Measurements from ENCODE around the gene TAOK1. TPM values are rescaled to one million over a fixed set of nuclear protein-coding genes. Genes with fewer than 3 reads are reported as not detected.
A peak's percentile ranks its signal among the peaks of the same experiment; 100 is the strongest.

TAOK1 gene
- total RNA-seq, 1 donor from 2014 or later: 95.5 TPM

DNA sequence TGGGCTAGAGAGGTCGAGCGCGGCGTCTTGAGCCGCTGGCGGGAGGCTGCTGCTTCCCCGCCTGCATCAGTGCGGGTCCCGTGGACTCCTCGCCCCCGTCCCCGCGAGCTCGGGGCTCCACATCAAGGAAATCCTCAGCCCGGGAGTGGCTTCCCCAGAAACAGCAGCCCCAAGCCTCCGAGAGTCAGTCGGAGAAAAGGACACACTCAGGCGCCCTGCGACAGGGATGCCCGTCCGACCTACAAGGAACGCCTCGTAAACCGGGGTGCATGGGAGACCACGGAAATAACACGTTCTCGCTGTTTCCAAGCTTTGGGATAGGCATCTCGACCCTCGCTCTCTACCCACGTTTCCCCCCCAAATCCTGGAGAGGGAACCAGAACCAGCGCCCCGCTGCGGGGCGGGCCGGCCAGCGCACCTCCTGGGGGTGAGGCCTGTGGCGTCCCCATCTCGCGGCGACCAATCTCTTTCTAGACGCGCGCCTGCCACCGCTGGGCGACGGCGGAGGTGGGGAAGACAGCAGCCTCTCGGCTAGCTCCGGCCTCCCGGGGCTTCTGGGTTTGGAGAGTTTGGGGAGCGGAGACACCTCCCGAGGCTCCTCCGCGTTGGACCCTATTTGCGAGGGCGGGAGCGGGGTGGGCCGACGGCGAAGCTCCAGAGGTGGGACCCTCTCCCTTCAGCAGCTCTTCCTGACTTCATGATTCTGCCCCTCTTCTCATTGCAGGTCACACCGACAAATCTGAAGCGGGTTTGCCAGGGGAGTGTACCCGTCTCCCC lies 177.6 kb downstream of the TAOK1 start:
- DNase-seq (ENCODE audit: low spot score): peak; percentile 53
- no peak overlapping the region for H3K27ac Mint-ChIP-seq (ENCODE audit: unreplicated experiment)
- TF ChIP-seq CTCF (IDR thresholded peaks at IDR 0.05; ENCODE audit: unreplicated experiment): no peak
- H3K4me3 Mint-ChIP-seq (ENCODE audit: unreplicated experiment): peak overlapping the region; percentile 91
- H3K4me1 Mint-ChIP-seq (ENCODE audit: unreplicated experiment): peaks cover 7% of the 10 kb centered on the region
- peaks cover 9% of the 10 kb centered on the region for H3K36me3 Mint-ChIP-seq (ENCODE audit: low read depth, unreplicated experiment)
- H3K27me3 Mint-ChIP-seq (ENCODE audit: unreplicated experiment): peaks cover 12% of the 10 kb centered on the region
- H3K9me3 Mint-ChIP-seq (ENCODE audit: unreplicated experiment): no peaks in the 10 kb centered on the region

- Mint-ChIP-seq H3K27me3 (ENCODE audit: unreplicated experiment) (peaks cover 12% of the 10 kb centered on the region), H3K36me3 (ENCODE audit: low read depth, unreplicated experiment) (peaks cover 6% of the 10 kb centered on the region), H3K9me3 (ENCODE audit: unreplicated experiment) (no peaks in the 10 kb centered on the region), H3K4me1 (ENCODE audit: unreplicated experiment) (peaks cover 5% of the 10 kb centered on the region), H3K27ac (ENCODE audit: unreplicated experiment) (no peak within 1 kb of the TSS), H3K4me3 (ENCODE audit: unreplicated experiment) (peak within 1 kb of the TSS; percentile 91)
- DNase-seq (ENCODE audit: low spot score): peak; percentile 73
- TF ChIP-seq CTCF (IDR thresholded peaks at IDR 0.05; ENCODE audit: unreplicated experiment): no peak
These were observed 178.4 kb downstream of the TAOK1 start, which contains the start of gene TP53I13 for GRCh38 chr17:29568331-29569244. TP53I13 (plus strand) TSS chr17:29568701; CDS start chr17:29568759, 58 bp downstream.

DNA sequence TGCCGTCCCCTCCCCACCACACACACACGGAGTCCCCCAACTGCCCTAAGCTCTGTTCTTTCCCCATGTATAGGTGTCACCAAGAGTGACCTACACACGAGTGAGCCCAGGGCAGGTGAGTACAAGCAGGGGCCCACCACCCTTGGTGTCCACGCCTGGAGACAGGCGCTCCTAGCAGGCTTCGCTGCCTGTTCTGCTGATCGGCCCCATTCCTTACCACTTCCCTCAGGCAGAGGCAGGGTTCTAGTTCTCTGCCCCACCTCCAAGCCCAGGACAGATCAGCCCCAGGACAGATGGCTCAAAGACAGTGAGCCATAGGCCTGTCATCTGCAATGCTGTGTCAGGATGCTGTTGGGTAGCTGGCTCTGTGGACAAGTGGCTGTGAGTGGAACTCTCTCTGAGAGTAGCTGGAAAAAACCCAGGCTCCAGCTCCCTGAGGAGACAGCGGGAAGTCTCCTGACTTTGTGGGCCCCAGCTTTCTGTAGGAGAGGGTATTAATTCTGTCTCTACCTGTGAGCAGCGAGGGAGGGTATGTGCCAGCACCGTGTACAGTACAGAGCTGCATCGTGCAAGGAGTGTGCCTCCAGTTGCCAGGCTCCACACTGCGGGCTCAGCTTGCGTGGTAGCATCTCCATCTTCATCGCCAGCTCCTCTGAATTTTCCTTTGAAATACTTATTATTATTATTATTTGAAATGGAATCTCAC lies 179.2 kb downstream of the TAOK1 start:
- H3K36me3 Mint-ChIP-seq (ENCODE audit: low read depth, unreplicated experiment): peaks cover 13% of the 10 kb centered on the region
- peak overlapping the region; percentile 89 for H3K4me3 Mint-ChIP-seq (ENCODE audit: unreplicated experiment)
- no peak for TF ChIP-seq CTCF (IDR thresholded peaks at IDR 0.05; ENCODE audit: unreplicated experiment)
- peaks cover 5% of the 10 kb centered on the region for H3K4me1 Mint-ChIP-seq (ENCODE audit: unreplicated experiment)
- no peak for DNase-seq (ENCODE audit: low spot score)
- H3K27me3 Mint-ChIP-seq (ENCODE audit: unreplicated experiment): peaks cover 12% of the 10 kb centered on the region
- H3K27ac Mint-ChIP-seq (ENCODE audit: unreplicated experiment): no peak overlapping the region
- H3K9me3 Mint-ChIP-seq (ENCODE audit: unreplicated experiment): no peaks in the 10 kb centered on the region

DNA sequence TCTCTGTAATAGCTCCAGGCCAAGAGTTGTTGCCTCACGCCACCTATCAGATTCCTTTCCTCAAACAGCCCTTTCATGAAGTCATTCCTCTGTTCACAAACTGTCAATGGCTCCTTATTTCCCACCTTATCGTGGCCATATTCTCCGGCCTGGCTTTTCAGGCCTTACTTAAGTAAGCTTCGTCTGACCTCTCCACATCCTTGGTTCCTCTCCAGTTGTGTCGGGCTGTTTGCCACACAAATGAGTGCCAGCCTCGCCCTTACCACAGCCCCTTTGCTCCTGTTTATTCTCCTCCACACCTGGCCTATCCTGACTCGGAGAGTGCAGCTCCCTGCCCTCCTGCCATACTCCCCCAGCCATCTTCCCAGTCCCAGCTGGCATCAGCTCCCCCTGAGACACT lies 180.4 kb downstream of the TAOK1 start:
- peak overlapping the region; percentile 44 for H3K4me3 Mint-ChIP-seq (ENCODE audit: unreplicated experiment)

More for the DNA sequence above, 180.4 kb downstream of the TAOK1 start:
- H3K27ac Mint-ChIP-seq (ENCODE audit: unreplicated experiment): no peak overlapping the region
- DNase-seq (ENCODE audit: low spot score): no peak
- H3K9me3 Mint-ChIP-seq (ENCODE audit: unreplicated experiment): no peaks in the 10 kb centered on the region
- TF ChIP-seq CTCF (IDR thresholded peaks at IDR 0.05; ENCODE audit: unreplicated experiment): no peak
- peaks cover 5% of the 10 kb centered on the region for H3K4me1 Mint-ChIP-seq (ENCODE audit: unreplicated experiment)
- peaks cover 16% of the 10 kb centered on the region for H3K36me3 Mint-ChIP-seq (ENCODE audit: low read depth, unreplicated experiment)
- H3K27me3 Mint-ChIP-seq (ENCODE audit: unreplicated experiment): peaks cover 12% of the 10 kb centered on the region

Data from endothelial cell (in vitro differentiated cells).